Measurements from ENCODE around the gene FHOD1.

Gene FHOD1

GRCh38 chr16:67192781-67193361, 54.4 kb downstream of the FHOD1 start:
- TF ChIP-seq POLR2AphosphoS5 (IDR thresholded peaks at IDR 0.05; ENCODE audit: low read depth, low read length) (no peak), FOXP2 (optimal IDR thresholded peaks at IDR 0.05; ENCODE audit: borderline replicate concordance, extremely low read depth, extremely low read length, insufficient read depth) (no peak), SIN3A (IDR thresholded peaks at IDR 0.05; ENCODE audit: borderline replicate concordance, insufficient read depth, low read length) (no peak), REST (IDR thresholded peaks at IDR 0.05; ENCODE audit: insufficient read depth in 1 of 2, low read depth in 2 of 2, low read length in 2 of 2) (no peak), TAF1 (IDR thresholded peaks at IDR 0.05; ENCODE audit: borderline replicate concordance, insufficient read depth, low read length) (no peak)

- TF ChIP-seq REST (IDR thresholded peaks at IDR 0.05; ENCODE audit: insufficient read depth in 1 of 2, low read depth in 2 of 2, low read length in 2 of 2), result no peak
- no peak for TF ChIP-seq FOXP2 (optimal IDR thresholded peaks at IDR 0.05; ENCODE audit: borderline replicate concordance, extremely low read depth, extremely low read length, insufficient read depth)
- TF ChIP-seq POLR2AphosphoS5 (IDR thresholded peaks at IDR 0.05; ENCODE audit: low read depth, low read length), result peak; percentile 49; the same call in 1 of the 2 replicates
- 0 out of 2 replicates have a peak, but pooled peaks have one; percentile 54 for TF ChIP-seq TAF1 (IDR thresholded peaks at IDR 0.05; ENCODE audit: borderline replicate concordance, insufficient read depth, low read length)
- TF ChIP-seq SIN3A (IDR thresholded peaks at IDR 0.05; ENCODE audit: borderline replicate concordance, insufficient read depth, low read length), result no peak
Measured at GRCh38 chr16:67191995-67192681, 55.1 kb downstream of the FHOD1 start, which contains the start of gene E2F4. TSS of gene E2F4 (plus strand) at chr16:67192155. CDS start at chr16:67192228, 73 bp downstream.

GRCh38 chr16:67191411-67191994, 55.8 kb downstream of the FHOD1 start:
- TF ChIP-seq FOXP2 (optimal IDR thresholded peaks at IDR 0.05; ENCODE audit: borderline replicate concordance, extremely low read depth, extremely low read length, insufficient read depth) (no peak), SIN3A (IDR thresholded peaks at IDR 0.05; ENCODE audit: borderline replicate concordance, insufficient read depth, low read length) (no peak), TAF1 (IDR thresholded peaks at IDR 0.05; ENCODE audit: borderline replicate concordance, insufficient read depth, low read length) (no peak), REST (IDR thresholded peaks at IDR 0.05; ENCODE audit: insufficient read depth in 1 of 2, low read depth in 2 of 2, low read length in 2 of 2) (no peak), POLR2AphosphoS5 (IDR thresholded peaks at IDR 0.05; ENCODE audit: low read depth, low read length) (no peak)

- TF ChIP-seq POLR2AphosphoS5 (IDR thresholded peaks at IDR 0.05; ENCODE audit: low read depth, low read length) (no peak), TAF1 (IDR thresholded peaks at IDR 0.05; ENCODE audit: borderline replicate concordance, insufficient read depth, low read length) (no peak), FOXP2 (optimal IDR thresholded peaks at IDR 0.05; ENCODE audit: borderline replicate concordance, extremely low read depth, extremely low read length, insufficient read depth) (no peak), REST (IDR thresholded peaks at IDR 0.05; ENCODE audit: insufficient read depth in 1 of 2, low read depth in 2 of 2, low read length in 2 of 2) (no peak), SIN3A (IDR thresholded peaks at IDR 0.05; ENCODE audit: borderline replicate concordance, insufficient read depth, low read length) (no peak)
Measured at GRCh38 chr16:67190448-67191399, 56.6 kb downstream of the FHOD1 start.

All from PFSK-1 (cell line).